Right ventricle myocardium inferior (tissue), 1 donor: ENCODE measurements around the gene PRPF8. TPM values are rescaled to one million over a fixed set of nuclear protein-coding genes. Genes with fewer than 3 reads are reported as not detected.
A peak's percentile ranks its signal among the peaks of the same experiment; 100 is the strongest.
"Not testable (repeated sequence)": the region's sequence is repeated elsewhere in the genome, so short reads cannot be mapped to it uniquely, and the experiment has no call there.

Experiments
- ATAC-seq: fragments of 200-7000 bp; cut with Tn5 transposase; one replicate; pipeline ENCODE4 v1.9.1; 2020; ENCODE audit warnings: mild to moderate bottlenecking, moderate library complexity
- DNase-seq: peaks from one replicate; pipeline ENCODE4 v3.0.0; 2021; ENCODE audit errors: missing footprints
- intact Hi-C: fragments of 100-400 bp; cut with DNase I; formaldehyde crosslinking; loops from one replicate; pipeline ENCODE4 v1.11.0; 2022
- total RNA-seq: library from RNA; stranded (reverse); fragmentation: NEBNext Ultra II Directional; extraction: Animal tissue kit (Norgen Biotek cat#: 25700); gene quantifications from one replicate; pipeline ENCODE4 v1.2.1, GENCODE V29; 2021
- donor health status: DM: no; HTN: yes; CAD: no; lungs with severe emphysema.

Gene PRPF8
- total RNA-seq, 1 donor from 2014 or later = 120 TPM

DNA sequence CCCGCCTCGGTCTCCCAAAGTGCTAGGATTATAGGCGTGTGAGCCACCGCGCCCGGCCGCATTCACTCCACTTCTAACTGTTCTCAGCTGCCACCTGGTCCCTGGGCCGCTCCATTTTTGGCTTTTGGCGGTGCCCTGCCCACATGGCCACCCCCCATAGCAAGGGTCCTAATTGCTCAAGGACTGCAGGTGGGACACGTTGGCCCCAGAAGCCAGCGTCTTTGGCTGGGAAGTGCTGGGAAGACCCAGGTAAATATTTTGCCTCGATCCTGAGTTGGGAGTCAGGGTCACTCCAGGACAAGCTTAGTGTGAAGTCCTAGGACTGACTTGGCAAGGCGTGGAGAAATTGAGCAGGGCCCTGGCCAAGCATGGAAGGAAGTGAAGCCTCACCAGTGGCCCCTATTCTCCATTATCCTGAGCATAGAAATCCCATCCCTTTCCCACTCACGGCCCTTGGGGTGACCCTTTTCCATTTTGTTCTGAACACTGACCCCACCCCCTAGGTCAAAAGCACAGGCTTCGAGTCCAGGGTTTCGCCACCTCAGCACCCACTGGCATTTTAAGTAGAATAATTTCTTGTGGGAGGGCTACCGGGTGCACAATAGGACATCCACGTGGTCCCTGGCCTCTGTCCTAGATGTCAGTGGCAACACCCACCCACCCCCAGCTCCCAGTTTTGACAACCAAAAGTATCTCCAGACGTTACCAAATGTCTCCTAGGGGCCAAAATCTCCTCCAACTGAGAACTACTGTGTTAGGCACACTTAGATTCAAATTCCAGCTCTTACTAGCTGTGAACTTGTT is 33.9 kb upstream of the PRPF8 start:
- DNase-seq = no peak
- intact Hi-C loops = no loop called here
- ATAC-seq = no peak

DNA sequence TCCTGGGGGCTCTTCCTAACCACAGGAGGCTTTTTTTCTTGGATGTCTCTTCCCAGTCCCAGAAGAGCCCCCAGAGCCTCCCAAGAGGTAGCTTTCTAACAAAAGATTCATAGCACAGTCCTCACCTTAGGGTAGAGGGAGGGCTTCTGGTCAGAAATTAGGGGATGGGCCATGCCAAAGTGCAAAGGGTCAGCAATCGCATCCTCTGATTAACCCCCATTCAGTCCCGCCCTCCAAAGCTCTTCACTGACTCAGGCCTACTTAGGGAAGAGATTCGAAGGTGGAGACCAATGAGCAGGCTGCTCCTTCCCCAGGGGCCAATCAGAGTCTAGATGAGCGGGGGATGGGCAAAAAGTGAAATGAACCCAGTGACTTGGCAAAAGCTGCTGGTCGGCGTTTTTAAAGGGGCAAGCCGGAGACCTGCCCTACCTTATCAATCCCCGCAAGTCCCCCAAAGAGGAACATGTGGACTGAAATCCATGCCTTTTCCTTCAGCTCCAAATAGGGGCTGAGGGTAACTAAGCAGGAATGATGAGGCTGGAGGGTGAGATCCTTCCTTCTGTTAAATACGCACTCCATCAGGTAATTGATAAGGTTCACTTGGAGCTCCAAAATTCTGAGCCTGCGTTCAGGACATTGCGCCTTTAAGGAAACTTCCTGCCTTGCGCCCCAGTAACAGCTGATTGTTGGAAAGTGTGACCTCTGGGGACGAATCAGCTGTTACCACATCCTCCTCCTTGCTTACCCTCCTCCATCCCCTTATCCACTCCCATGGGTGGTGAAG is 32.4 kb upstream of the PRPF8 start:
- intact Hi-C loops = loop anchor here (2.0 kb wide), 1 partner anchor 66 kb away; no protein-coding TSS in a partner anchor
- ATAC-seq (peak; percentile 61), DNase-seq (peak; percentile 87)

DNA sequence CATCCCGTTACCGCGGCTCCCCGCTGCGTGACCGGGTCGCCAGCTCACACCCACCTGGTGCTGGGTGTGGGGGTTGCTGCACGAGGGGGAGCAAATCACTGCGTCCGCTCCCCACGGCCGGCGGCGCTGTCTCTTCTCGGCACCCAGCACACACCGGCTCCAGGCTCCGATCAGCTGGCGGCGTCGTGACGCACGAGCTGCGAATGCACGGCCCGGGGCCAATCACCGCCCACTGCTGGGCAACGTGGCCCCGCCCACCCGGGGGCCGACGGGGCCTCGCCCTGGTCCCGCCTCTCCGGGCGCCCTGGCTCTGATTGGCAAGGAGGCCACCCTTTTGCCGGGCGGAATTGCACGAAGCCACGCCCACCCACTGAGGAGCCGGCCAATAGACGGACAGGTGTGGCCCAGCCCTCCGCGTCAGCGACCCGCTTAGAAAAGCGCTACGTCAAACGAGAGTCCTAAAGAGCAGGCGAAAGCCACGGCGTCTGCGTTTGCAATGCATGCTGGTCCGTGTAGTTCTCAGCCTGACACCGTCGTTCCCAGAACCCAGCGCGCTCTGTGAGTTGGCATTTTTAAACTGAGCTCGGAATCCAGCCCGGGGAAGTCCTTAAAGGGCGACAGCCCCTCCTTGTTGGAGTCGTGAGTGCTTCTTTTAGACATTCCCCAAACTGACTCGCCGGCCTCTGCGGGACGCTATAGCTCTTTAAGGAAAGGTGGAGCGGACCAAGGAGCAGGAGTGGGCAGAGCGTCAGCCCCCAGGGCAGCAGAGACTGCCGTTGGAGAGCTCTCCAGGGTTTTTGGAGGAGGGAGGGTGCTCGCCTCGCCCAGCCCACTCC is 31.6 kb upstream of the PRPF8 start:
- peak; percentile 100 for DNase-seq
- intact Hi-C loops = loop anchor here (2.0 kb wide), 1 partner anchor 67 kb away; no protein-coding TSS in a partner anchor
- peak; percentile 80 for ATAC-seq

DNA sequence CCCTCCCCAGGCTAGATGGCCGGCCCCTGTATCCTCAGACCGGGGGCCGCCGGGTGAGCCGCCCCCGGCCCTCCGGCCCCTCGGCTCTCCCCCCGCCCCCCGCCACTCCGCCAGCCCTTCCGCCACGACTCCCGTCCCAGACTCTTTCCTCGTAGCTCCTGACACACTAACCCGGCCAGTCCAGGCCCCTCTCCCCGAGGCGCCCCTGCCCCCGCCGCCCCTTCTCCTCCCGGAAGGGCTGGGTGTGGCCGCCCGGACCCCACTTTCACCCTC is 31.1 kb upstream of the PRPF8 start:
- ATAC-seq (no peak), DNase-seq (no peak)
- intact Hi-C loops = loop anchor here (2.0 kb wide), 2 partner anchors 67 kb away; partner anchors contain the start of gene RILP

DNA sequence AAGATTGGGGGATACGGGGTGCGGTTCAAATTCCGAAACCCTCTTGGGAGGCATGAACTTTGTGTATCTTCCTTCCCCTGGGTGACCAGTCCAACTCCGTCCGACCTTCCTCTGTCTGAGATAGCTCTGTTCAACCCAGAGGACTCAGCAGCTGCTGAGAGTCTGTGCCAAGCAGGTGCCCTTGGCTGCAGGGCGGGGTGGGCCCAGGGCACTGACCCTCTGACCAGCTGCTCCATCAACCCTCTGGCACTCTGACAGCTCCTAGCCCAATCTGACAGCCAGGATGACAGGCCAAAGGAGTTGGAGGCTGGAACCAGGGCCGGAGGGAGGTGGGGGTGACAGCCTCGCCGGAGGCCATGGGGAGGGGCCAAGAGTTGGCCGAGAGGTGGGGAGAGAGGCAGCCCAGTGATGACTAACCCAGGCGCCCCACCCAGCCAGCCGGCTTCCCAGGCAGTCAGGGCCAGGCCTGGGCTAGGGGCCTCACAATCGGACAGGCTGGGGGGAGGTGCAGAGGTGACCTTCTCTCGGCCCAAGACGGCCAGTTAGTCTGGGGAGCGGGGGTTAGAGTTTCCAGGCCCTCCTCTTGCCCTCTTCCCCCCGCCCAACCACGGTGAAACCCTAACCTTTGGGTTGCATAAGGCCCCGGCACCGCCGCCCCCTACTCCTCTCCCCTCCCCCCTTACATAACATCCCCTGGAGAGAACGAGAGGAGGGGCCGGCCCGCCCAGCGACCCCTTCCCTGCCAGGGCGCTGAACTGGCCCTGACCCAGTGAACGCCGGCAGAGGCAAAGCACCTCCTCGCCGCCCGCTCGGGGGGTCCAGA is 30.5 kb upstream of the PRPF8 start:
- ATAC-seq (peak; percentile 67), DNase-seq (peak; percentile 95)
- intact Hi-C loops = loop anchor here (1.0 to 5.0 kb wide), 3 partner anchors 46 to 327 kb away; partner anchors contain the start of genes OVCA2 and RILP

DNA sequence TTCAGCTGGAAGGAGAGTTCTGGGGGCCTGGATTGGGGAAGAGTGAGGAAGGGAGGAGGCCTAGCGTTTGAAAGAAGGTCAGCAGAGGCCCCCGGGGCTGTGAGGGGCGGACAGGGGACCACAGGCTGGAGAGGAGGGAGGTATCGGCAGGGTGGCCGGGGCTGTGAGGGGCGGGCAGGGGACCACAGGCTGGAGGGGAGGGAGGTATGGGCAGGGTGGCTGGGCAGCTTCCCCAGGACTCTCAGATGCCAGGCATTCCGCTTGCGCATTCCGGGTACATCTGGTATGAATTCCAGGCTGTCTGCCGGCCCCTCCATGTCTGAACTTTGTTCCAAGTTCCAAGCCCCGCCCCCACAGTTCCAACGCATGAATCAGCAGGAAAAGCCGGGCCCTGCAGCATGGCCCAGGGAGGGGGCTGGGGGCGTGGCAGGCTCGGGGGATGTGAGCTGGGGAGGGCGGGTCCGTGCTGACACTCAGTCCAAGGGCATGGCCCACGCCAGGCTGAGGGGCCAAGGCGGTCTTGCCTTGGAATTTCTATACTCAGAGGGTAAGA is 29.8 kb upstream of the PRPF8 start:
- intact Hi-C loops = loop anchor here (1.0 to 5.0 kb wide), 3 partner anchors 45 to 328 kb away; partner anchors contain the start of genes OVCA2 and RILP
- DNase-seq = peak; percentile 98
- peak; percentile 58 for ATAC-seq

DNA sequence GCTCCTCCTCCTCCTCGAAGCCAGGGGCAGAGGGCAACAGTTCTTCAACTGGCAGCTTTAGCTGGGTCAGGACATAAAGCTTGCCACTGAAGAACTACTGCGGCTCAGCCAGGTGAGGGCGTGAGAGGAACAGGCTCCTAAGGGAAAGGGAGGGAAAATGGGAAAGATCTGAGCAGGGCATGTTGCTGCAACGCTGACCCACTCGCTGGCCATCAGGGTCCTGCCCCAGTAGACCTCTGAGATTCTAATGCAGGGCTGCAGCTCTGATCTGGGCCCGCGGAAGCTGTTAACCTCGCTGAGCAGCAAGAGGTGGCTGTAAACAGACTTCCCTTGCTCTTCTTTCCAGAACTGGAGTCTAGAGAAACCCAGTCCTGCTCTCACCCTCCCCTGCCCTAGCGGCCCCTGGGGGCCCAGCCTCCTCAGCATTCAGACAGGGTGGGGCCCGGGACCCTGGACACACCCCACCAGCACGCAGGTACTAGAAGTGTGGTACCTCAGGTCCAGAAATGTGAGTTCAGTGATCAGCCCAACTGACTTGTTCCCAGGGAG is 29.3 kb upstream of the PRPF8 start:
- ATAC-seq = no peak
- intact Hi-C loops = loop anchor here (1.0 to 5.0 kb wide), 3 partner anchors 45 to 328 kb away; partner anchors contain the start of genes OVCA2 and RILP
- no peak for DNase-seq

DNA sequence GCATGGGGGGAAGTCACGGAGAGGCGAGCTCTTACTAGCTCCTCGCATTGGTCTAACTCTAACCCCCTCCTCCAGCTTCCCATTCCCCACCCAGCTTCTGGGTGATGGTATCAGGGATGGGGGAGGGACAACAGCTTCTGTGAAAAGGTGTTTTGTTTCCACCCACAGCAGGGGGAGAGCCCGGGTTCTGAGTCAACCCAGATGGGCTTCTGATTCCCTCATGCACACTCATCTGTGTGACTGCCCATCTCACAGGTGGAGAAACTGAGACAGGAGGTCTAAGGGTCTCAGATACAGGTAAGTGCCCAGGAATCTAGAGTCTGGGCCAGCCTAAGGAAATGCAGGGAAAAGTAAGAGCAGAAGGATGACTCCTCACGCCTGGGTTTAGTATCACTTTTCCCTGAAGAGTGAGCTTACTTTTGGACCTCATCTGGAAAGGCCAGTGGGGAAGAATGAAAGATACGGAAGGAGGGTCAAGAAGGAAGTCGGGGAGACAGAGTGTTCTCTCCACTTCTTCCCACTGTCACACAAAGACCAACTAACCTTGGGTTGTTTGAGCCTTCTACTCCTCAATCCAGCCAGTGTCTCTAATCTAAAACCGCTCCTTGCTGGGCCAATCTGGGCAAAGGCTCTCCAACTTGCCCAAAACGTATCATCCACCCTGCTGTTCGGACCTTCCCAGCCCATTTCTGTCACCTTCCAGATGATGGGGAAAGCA is 28.7 kb upstream of the PRPF8 start:
- DNase-seq (no peak), ATAC-seq (no peak)
- intact Hi-C loops = loop anchor here (5.0 kb wide), 1 partner anchor 329 kb away; the partner anchor contains the start of gene OVCA2

DNA sequence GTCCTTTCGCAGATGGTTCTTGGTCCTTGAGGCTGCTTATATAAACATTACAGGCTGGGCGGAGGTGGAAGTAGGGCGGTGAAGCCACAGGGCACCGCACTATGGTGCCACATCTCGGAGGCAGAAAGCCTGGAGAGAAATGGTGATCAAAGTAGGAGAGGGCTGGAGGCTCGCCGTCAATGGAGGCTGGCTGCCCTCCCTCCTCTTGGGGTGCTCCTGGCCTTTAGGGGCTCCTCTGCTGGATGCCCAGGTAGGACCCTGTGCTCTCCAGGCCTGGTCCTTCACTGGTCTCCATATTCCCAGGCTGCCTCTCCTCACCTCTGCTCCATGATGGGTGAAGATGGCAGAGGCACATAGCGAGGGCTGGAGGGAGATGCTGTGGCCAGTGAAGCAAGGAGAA is 27.6 kb upstream of the PRPF8 start:
- intact Hi-C loops = loop anchor here (5.0 kb wide), 1 partner anchor 330 kb away; the partner anchor contains the start of gene OVCA2
- ATAC-seq = no peak

DNA sequence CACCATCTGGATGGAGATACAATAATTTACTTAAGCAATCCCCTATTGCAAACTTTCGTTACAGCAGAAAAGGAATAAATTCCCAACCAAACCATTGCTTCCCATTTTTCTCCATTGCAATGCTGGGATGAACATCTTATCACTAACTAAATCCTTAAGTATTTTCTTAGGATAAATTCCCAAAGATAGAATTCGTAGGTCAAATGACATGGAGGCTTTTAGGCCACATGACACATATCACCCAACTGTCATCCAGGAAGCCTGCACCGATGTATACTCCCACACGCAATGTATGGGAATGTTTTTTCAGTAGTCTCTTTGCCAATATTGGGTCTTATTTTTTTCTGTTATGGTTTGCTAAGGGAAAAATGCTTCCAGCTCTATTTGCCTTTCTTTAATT is 27.1 kb upstream of the PRPF8 start:
- ATAC-seq (no peak), DNase-seq (no peak)
- intact Hi-C loops = loop anchor here (2.0 to 5.0 kb wide), 2 partner anchors 27 to 330 kb away; partner anchors contain the start of genes OVCA2 and PRPF8

More for the DNA sequence above, 27.6 kb upstream of the PRPF8 start:
- DNase-seq = no peak

DNA sequence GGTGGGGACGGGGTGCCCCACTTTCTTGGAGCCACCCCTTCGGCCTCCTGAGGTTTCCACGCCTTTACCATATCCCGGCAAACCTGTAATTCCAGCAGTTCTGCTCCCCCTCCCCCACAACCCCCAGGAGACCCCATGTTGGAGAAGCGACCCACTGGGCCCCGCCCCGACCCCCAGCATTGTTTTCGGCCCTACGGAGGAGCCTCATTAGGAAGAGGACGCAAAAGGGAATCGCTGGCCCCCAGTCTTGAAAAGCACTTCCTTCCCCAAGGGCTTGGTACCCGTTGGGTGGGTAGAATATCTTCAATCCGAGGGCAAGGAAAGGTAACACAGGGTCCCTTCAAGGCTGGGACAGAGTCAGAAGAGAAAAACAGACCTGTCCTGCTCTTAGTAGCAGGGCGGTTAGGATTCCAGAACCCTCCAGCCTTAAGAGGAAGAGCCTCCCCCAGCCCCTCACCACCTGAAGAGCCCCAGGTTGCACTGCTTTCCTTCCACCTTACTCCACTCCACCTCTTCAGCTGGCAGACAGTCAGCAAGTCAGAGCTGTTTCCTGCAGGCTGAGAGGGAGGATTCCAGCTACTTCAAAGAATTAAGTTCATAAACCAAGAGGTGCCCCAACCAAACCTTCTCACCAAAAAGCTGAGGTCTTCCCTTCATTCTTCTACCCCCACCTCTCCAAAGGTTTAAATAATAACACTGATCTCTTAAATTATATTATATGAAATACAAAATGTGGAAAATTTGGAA is 26.3 kb upstream of the PRPF8 start:
- intact Hi-C loops = loop anchor here (2.0 to 5.0 kb wide), 2 partner anchors 26 to 331 kb away; partner anchors contain the start of genes OVCA2 and PRPF8
- ATAC-seq = no peak
- no peak for DNase-seq

DNA sequence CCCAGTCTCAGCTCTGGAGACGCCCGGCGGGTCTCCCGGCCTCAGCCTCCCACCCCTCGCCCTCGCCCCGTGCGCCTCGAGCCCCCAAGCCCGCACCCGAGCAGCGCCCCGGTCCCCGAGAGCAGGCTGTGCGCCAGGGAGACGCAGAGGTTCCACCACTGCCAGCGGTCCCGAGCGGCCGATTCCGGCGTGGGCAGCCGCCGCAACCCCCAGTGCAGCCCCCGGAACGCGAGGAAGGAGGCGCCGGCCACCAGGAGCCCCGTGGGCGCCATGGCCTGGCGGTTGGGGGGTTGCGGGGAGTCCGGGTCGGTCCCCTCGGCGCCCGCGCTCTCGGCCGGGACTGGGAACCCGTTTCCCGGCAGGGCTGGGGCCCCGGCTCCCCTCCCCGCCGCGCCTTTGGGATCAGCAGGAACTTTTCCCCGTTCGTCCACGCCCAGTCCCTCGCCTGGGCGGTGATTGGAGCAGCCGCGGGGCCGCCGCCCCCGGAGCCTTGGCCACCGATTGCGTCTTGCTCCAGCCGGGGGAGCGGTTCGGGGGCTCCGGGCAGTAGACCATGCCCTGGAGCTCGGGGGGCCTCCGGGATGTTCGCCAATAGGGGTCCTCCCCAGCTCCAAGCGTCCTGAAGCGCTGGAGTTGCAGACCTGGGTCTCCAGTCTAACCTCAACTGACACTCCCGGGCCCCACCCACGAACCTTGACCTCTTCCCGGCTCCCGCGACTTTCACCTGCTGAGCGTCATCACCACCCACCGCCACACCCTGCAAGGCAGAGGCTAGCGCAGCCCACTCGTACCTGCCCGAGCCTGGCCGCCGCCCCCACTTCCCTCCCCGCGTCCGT is 25.5 kb upstream of the PRPF8 start, which contains the start of gene TLCD2:
TLCD2 (minus strand) TSS at position 407 of the 836 bp plus-strand sequence; CDS start at position 272, 135 bp downstream.
- DNase-seq (peak; percentile 84), ATAC-seq (peak; percentile 43)
- intact Hi-C loops = loop anchor here (2.0 to 5.0 kb wide), 2 partner anchors 25 to 332 kb away; partner anchors contain the start of genes OVCA2 and PRPF8

DNA sequence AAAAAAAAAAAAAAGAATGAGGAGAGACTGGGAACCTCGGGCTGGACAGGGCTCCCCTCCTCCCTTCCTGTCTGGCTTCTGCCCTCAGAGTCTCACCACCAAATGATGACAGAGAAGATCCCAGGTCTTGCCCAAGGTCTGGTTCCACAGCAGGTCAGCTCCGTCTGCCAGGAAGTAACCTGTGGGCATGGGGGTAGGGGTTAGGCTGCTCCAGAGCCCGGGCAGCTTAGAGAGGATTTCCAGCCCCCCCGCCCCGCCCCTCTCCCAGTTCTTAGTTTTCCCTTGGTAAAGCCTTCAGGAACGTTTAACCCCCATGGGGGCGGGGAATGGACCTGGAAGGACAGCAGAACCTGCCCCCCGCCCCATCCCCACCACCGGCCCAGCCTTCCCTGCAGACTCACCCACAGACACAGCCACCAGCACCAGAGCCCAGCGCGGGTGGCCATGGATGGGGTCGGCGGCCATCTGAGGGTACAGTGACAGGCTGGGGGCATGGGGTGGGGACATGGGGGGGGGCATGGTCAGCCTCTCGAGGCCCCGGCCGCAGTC is 24.8 kb upstream of the PRPF8 start:
- peak; percentile 1 for ATAC-seq
- DNase-seq = peak; percentile 32
- intact Hi-C loops = no loop called here

DNA sequence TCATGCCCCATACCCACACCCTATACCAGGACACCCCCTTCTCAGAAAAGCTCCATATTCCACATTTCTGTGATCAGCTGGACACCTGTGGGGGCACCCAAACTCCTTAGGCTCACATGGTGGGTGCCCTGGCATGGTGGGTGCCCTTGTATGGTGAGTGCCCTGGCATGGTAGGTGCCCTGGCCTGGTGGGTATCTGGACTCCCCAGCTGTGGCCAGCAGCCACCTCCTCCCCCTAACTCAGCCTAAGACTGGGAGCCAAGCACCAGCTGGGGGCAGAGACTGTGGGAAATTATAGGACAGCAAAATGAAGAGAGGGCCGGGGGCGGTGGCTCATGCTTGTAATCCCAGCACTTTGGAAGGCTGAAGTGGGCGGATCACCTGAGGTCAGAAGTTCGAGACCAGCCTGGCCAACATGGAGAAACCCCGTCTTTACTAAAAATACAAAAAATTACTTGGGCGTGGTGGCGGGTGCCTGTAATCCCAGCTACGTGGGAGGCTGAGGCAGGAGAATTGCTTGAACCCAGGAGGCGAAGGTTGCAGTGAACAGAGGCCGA is 24.2 kb upstream of the PRPF8 start:
- ATAC-seq, DNase-seq, intact Hi-C loops: not testable (repeated sequence)
